ENCODE results near the gene CHRND. TPM values are rescaled to one million over a fixed set of nuclear protein-coding genes. Genes with fewer than 3 reads are reported as not detected.

Gene CHRND
- total and polyA plus RNA-seq, 2 of the 4 experiments (the other 2 are of a cell fraction): not detected

DNA sequence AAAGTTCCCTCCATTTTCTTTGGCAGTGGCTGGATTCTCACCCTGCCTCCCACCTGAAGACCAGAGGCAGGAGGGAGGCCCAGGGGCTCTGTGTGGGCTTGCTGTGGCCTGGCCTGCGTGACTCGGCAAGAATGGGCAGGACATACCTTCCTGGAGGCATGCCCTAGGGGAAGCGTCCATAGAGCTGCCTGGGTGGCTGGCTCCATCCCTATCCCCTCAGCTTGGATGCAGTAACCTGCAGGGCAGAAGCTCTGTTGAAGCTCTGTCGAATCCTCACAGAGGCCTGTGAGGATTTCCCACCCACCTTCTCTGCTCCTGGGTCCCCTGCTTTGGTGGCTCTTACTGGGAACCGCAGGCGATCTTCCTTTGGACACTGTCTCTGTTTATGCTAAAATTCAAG is 7.1 kb upstream of the CHRND start:
- TF ChIP-seq RCOR1 (IDR thresholded peaks at IDR 0.05; ENCODE audit: insufficient replicate concordance, low read length) (no peak), MAFK (IDR thresholded peaks at IDR 0.05; ENCODE audit: low read depth, low read length) (no peak), NFE2L2 (IDR thresholded peaks at IDR 0.05; ENCODE audit: low read depth, low read length) (no peak), CEBPB (IDR thresholded peaks at IDR 0.05; ENCODE audit: low read depth, low read length) (no peak), SMC3 (IDR thresholded peaks at IDR 0.05; ENCODE audit: low read depth, low read length) (no peak), POLR2A (IDR thresholded peaks at IDR 0.05; ENCODE audit: low read depth, low read length) (no peak), RAD21 (IDR thresholded peaks at IDR 0.05; ENCODE audit: low read length) (no peak), RFX5 (IDR thresholded peaks at IDR 0.05; ENCODE audit: low read depth, low read length) (no peak), BHLHE40 (IDR thresholded peaks at IDR 0.05; ENCODE audit: low read depth, low read length) (no peak), CHD1 (IDR thresholded peaks at IDR 0.05; ENCODE audit: low read depth, low read length) (no peak), MXI1 (IDR thresholded peaks at IDR 0.05; ENCODE audit: borderline replicate concordance, low read depth, low read length) (no peak), MAZ (IDR thresholded peaks at IDR 0.05; ENCODE audit: borderline replicate concordance, low read depth, low read length) (no peak), FOS (IDR thresholded peaks at IDR 0.05; ENCODE audit: low read depth, low read length) (no peak)
- TF ChIP-seq, protein P1, sequence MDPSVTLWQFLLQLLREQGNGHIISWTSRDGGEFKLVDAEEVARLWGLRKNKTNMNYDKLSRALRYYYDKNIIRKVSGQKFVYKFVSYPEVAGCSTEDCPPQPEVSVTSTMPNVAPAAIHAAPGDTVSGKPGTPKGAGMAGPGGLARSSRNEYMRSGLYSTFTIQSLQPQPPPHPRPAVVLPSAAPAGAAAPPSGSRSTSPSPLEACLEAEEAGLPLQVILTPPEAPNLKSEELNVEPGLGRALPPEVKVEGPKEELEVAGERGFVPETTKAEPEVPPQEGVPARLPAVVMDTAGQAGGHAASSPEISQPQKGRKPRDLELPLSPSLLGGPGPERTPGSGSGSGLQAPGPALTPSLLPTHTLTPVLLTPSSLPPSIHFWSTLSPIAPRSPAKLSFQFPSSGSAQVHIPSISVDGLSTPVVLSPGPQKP (IDR thresholded peaks at IDR 0.05; ENCODE audit: borderline replicate concordance, low read depth, low read length): no peak
- TF ChIP-seq, protein P2, sequence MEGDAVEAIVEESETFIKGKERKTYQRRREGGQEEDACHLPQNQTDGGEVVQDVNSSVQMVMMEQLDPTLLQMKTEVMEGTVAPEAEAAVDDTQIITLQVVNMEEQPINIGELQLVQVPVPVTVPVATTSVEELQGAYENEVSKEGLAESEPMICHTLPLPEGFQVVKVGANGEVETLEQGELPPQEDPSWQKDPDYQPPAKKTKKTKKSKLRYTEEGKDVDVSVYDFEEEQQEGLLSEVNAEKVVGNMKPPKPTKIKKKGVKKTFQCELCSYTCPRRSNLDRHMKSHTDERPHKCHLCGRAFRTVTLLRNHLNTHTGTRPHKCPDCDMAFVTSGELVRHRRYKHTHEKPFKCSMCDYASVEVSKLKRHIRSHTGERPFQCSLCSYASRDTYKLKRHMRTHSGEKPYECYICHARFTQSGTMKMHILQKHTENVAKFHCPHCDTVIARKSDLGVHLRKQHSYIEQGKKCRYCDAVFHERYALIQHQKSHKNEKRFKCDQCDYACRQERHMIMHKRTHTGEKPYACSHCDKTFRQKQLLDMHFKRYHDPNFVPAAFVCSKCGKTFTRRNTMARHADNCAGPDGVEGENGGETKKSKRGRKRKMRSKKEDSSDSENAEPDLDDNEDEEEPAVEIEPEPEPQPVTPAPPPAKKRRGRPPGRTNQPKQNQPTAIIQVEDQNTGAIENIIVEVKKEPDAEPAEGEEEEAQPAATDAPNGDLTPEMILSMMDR (conservative IDR thresholded peaks at IDR 0.05; ENCODE audit: low read depth, low read length): no peak
- TF ChIP-seq, protein P3, sequence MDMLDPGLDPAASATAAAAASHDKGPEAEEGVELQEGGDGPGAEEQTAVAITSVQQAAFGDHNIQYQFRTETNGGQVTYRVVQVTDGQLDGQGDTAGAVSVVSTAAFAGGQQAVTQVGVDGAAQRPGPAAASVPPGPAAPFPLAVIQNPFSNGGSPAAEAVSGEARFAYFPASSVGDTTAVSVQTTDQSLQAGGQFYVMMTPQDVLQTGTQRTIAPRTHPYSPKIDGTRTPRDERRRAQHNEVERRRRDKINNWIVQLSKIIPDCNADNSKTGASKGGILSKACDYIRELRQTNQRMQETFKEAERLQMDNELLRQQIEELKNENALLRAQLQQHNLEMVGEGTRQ (IDR thresholded peaks at IDR 0.05; ENCODE audit: low read depth, low read length): no peak
- H2BK15ac ChIP-seq (ENCODE audit: low read depth, low read length): no peak overlapping the region
- no peaks in the 10 kb centered on the region for H3K36me3 ChIP-seq (ENCODE audit: control insufficient read depth, insufficient read depth, low read length)
- H3K18ac ChIP-seq (ENCODE audit: low read depth, low read length): no peak overlapping the region
- in situ Hi-C loops (cut with MboI; ENCODE audit: low sequenced_read_pairs): no loop called here
- no peaks in the 10 kb centered on the region for H4K20me1 ChIP-seq (ENCODE audit: insufficient read depth, low read length)
- H3K4me1 ChIP-seq (ENCODE audit: control insufficient read depth, insufficient read depth, low read length): no peaks in the 10 kb centered on the region
- H2AK5ac ChIP-seq (ENCODE audit: low read depth, low read length): no peak overlapping the region
- no peak overlapping the region for H2BK120ac ChIP-seq (ENCODE audit: low read depth, low read length)
- H3K9me3 ChIP-seq (ENCODE audit: control insufficient read depth, insufficient read depth, low read length): no peaks in the 10 kb centered on the region
- no peak overlapping the region for H3K9ac ChIP-seq (ENCODE audit: low read depth, low read length)
- H3K23ac ChIP-seq (ENCODE audit: low read depth, low read length): no peak overlapping the region
- dilution Hi-C loops (cut with HindIII; ENCODE audit: low sequenced_read_pairs, unreplicated experiment): no loop called here
- H3K79me1 ChIP-seq (ENCODE audit: low read depth in 1 of 2, low read length in 2 of 2): no peaks in the 10 kb centered on the region
- ATAC-seq (ENCODE audit: low read depth): no peak
- no peak overlapping the region for H4K91ac ChIP-seq (ENCODE audit: insufficient read depth, low read depth, low read length)
- H4K8ac ChIP-seq (ENCODE audit: low read depth in 2 of 2, low read length in 2 of 2): no peak overlapping the region
- H3K56ac ChIP-seq (ENCODE audit: extremely low read depth, insufficient read depth, low read length): no peak overlapping the region
- ChIA-PET CTCF (no interaction called here), POLR2A (ENCODE audit: unreplicated experiment) (no interaction called here)
- H3K4me2 ChIP-seq (ENCODE audit: low read depth, low read length): no peak overlapping the region
- no peak overlapping the region for H3K27ac ChIP-seq (ENCODE audit: insufficient read depth, low read length)
- WGBS, 2 experiments (ENCODE audit: extremely low coverage in 2 of 2, insufficient read length in 1 of 2): 40% methylated on average over 1 of the region's 6 CpGs; no CpG with 5 or more reads in 1 of the 2 experiments
- H2BK5ac ChIP-seq (ENCODE audit: low read depth, low read length, poor library complexity, severe bottlenecking): no peak overlapping the region
- no peak overlapping the region for H3K4ac ChIP-seq (ENCODE audit: low read depth, low read length)
- no TSS peak for BruUV-seq (replicated peaks)
- no peak for DNase-seq
- no peak overlapping the region for H3K4me3 ChIP-seq (ENCODE audit: insufficient read depth, low read depth, low read length)
- H3K14ac ChIP-seq (replicated peaks; ENCODE audit: low read depth, low read length): no peak overlapping the region
- H3K27me3 ChIP-seq (ENCODE audit: control insufficient read depth, insufficient read depth, low read length): peaks cover 70% of the 10 kb centered on the region
- H2AFZ ChIP-seq (replicated peaks; ENCODE audit: low read length, poor library complexity): no peak overlapping the region
- no peaks in the 10 kb centered on the region for H3K9me1 ChIP-seq (ENCODE audit: insufficient read depth, low read length)
- no peak overlapping the region for H4K5ac ChIP-seq (ENCODE audit: low read depth, low read length)
- no peak overlapping the region for H2AK9ac ChIP-seq (replicated peaks; ENCODE audit: low read depth, low read length, poor library complexity)
- no peak overlapping the region for H2BK20ac ChIP-seq (ENCODE audit: low read depth, low read length)
- intact Hi-C loops (cut with micrococcal nuclease): no loop called here
